Smooth muscle cell of the brain vasculature (primary cell): ENCODE measurements around the gene RNF224.
A peak's percentile ranks its signal among the peaks of the same experiment; 100 is the strongest.

Experiments used
- DNase-seq: peaks from one replicate; pipeline ENCODE4 v3.0.0-alpha.2; 2012; ENCODE audit warnings: low read depth, low spot score

Gene RNF224

GRCh38 chr9:137227054-137227852 is at the start of gene RNF224:
Gene RNF224, plus strand, starts transcription at chr9:137227502. Its CDS starts 834 bp downstream, at chr9:137228336.
- DNase-seq, result no peak

GRCh38 chr9:137178201-137178938 is 48.9 kb upstream of the RNF224 start:
- no peak for DNase-seq

- no peak for DNase-seq
Observed at GRCh38 chr9:137178939-137179630, 48.2 kb upstream of the RNF224 start.

- DNase-seq, result no peak
Observed at GRCh38 chr9:137179761-137180160, 47.5 kb upstream of the RNF224 start.

GRCh38 chr9:137180491-137180890 is 46.8 kb upstream of the RNF224 start:
- DNase-seq, result no peak

GRCh38 chr9:137181680-137182079 is 45.6 kb upstream of the RNF224 start:
- DNase-seq, result no peak

- no peak for DNase-seq
Observed at GRCh38 chr9:137182836-137183235, 44.5 kb upstream of the RNF224 start.

GRCh38 chr9:137183980-137184595 is 43.2 kb upstream of the RNF224 start:
- no peak for DNase-seq

- DNase-seq, result no peak
Observed at GRCh38 chr9:137184881-137185660, 42.2 kb upstream of the RNF224 start.

GRCh38 chr9:137185921-137186320 is 41.4 kb upstream of the RNF224 start:
- DNase-seq, result no peak

- DNase-seq, result no peak
Observed at GRCh38 chr9:137186385-137186784, 40.9 kb upstream of the RNF224 start.

GRCh38 chr9:137187386-137187785 is 39.9 kb upstream of the RNF224 start:
- no peak for DNase-seq

GRCh38 chr9:137188086-137188489 is 39.2 kb upstream of the RNF224 start:
- no peak for DNase-seq

GRCh38 chr9:137188490-137189296 is 38.6 kb upstream of the RNF224 start, which contains the start of the genes ANAPC2 and SSNA1:
Gene ANAPC2, minus strand, starts transcription at chr9:137188560. Its CDS starts 28 bp downstream, at chr9:137188532.
Gene SSNA1, plus strand, starts transcription at chr9:137188676. Its CDS starts 51 bp downstream, at chr9:137188727.
- peak; percentile 87 for DNase-seq

- no peak for DNase-seq
Observed at GRCh38 chr9:137189297-137190295, 37.7 kb upstream of the RNF224 start.

- DNase-seq, result no peak
Observed at GRCh38 chr9:137190315-137190856, 36.9 kb upstream of the RNF224 start.

GRCh38 chr9:137191245-137191644 is 36.1 kb upstream of the RNF224 start:
- no peak for DNase-seq

GRCh38 chr9:137191691-137192447 is 35.4 kb upstream of the RNF224 start:
- no peak for DNase-seq
